H7 (cell line): ENCODE results near the gene SAMMSON. TPM values are rescaled to one million over a fixed set of nuclear protein-coding genes. Genes with fewer than 3 reads are reported as not detected.

ENCODE experiments used
- DNase-seq: peaks from one replicate; pipeline ENCODE4 v3.0.0; 2012
- H3K27me3 ChIP-seq: 2 replicates; pipeline ENCODE4 v1.6.0; 2011; ENCODE audit warnings: mild to moderate bottlenecking, low read length; ENCODE audit not compliant: control insufficient read depth, insufficient read depth
- H3K36me3 ChIP-seq: replicated peaks from 2 replicates; pipeline ENCODE4 v1.5.1; 2011; ENCODE audit warnings: low read length; ENCODE audit not compliant: control insufficient read depth, insufficient read depth
- H3K4me3 ChIP-seq: 2 replicates; pipeline ENCODE4 v1.5.1; 2011; ENCODE audit warnings: low read depth, mild to moderate bottlenecking, control low read depth, low read length, moderate library complexity; ENCODE audit not compliant: insufficient read depth
- total RNA-seq: library from RNA; depleted of rRNA; stranded (reverse); fragments of >200 nt; shearing (Covaris generic); gene quantifications from 2 replicates; pipeline ENCODE4 v1.2.3, GENCODE V29; 2014

Gene SAMMSON
- total RNA-seq, 1 experiment from 2014 or later: not detected

DNA sequence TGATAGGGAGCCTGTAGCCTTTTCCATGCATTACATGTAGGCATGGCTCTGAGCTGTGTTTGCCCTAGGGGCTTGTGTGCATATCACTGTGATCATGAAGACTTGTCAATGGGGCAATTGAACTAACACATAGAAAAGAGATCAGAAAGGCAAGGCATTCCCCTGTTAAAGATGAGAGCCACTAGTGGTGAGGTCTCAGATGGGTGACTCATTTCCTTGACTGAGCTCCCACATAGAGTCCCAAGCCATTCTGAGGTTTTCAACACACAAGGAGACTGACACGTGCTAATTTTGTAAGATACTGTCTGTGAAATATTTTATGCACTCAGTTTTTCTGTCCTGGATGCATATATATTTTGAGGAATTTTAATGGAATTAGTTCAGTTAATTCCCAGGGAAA lies 53.8 kb downstream of the SAMMSON start:
- Histone ChIP-seq H3K36me3 (no peaks in the 10 kb centered on the region), H3K4me3 (no peak overlapping the region), H3K27me3 (no peaks in the 10 kb centered on the region)
- DNase-seq: no peak

DNA sequence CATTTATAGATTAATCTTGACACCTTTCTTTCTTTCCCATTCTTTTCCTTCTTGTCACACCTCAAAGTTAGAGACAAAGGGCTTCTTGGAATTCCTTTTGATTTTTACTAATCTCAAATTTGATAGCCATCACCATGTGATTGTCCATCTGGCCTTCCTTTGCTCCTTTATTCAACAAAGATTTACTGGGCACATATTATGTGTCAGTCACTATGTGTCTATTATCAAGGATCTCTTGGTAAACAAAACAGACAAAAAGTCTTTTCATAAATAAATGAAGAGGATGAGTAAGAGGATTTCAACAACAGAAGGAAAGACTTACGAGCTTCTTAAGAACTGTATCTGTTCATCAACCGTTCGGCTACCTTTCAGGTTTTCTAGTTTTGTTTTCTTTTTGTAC lies 56.5 kb downstream of the SAMMSON start:
- Histone ChIP-seq H3K36me3 (no peaks in the 10 kb centered on the region), H3K4me3 (no peak overlapping the region), H3K27me3 (no peaks in the 10 kb centered on the region)
- DNase-seq: no peak

DNA sequence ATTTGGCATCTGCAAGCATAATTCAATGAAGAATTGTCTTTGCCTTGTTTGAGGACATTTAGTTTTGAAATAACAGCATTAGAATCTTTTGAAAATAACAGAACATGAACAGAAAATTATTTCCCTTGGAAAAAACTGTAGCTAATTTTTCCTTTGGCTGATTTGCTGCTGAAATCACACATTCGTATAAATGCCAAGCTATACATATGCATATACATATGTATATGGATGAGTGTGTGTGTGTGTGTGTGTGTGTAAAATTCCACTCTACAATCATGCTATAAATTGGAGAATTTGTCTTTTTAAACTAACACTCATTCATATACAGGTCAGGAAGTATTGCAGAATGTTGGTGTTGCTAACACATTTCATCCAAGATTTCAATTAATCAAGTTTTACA lies 57.9 kb downstream of the SAMMSON start:
- H3K4me3 ChIP-seq: no peak overlapping the region
- no peak for DNase-seq
- no peaks in the 10 kb centered on the region for H3K36me3 ChIP-seq
- no peaks in the 10 kb centered on the region for H3K27me3 ChIP-seq

DNA sequence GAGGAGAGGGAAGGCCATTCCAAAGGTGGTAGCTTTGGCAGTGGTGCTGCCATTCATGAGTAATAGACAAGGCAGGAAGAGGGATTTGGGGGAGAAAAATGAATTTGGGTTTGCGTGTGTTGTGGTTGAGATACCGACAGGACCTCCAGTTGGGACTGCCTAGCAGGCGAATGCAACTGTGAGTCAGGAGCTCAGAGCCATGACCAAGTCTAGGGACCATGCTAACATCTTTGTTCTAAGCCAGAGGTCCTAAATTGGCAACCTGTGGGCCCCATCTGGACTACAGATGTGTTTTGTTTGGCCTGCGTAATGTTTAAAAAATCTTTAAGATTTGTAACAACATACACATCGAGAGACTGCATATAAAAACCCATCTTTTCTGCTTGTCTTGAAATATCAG lies 61.6 kb downstream of the SAMMSON start:
- no peak for DNase-seq
- no peaks in the 10 kb centered on the region for H3K27me3 ChIP-seq
- H3K4me3 ChIP-seq: no peak overlapping the region
- no peaks in the 10 kb centered on the region for H3K36me3 ChIP-seq

DNA sequence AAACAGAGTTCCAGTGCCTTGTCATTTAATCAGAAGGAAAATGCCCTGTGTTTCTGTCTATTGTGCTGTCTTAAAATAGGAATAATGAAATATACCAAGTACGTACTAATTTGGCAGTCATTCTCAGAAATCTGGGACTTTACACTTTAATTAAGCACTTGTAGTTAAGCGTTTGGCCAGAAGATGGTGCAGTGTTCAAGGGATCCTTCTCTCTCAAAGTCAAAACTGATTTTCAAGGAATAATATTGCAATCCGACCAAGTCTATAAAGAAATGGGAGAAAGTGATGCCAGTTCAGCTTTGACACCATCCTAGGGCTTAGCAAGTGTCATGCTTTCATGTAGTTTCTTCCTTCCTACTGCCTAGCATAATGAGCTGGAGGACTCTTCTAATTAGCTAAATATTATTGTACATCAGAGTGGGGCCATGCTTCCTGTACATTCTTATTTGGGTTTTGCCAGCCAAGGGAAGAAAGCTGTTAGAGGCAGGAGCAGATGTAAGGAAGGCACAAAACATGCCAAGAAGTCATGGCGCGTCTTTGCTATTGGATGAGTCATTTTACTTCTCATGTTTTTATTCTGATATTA lies 64.8 kb downstream of the SAMMSON start:
- Histone ChIP-seq H3K27me3 (no peaks in the 10 kb centered on the region), H3K36me3 (no peaks in the 10 kb centered on the region), H3K4me3 (no peak overlapping the region)
- DNase-seq: no peak

DNA sequence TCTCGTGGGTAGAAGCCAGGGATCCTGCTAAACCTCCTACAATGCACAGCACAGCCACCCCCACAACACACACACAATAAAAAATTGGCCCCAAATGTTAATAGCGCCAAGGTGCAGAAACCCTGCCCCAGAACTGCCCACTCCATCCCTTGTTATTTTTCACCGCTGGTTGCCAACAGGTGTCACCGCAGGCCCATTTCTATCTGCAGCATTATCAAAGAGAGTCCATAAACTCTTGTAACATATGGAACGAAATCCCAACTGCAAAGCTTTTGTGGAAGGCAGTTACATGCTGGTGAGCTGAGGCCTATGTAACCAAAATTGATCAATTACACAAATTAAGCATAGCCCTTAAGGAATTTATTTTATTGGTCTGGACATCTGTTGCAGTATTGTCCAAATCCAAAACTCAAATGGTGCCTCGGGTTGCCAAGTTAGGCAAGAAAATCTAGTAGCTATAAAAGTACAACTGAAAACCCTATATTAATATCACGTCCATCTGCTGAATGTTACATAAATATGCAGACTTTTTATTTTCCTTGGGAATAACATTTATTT lies 66.2 kb downstream of the SAMMSON start:
- no peaks in the 10 kb centered on the region for H3K27me3 ChIP-seq
- no peaks in the 10 kb centered on the region for H3K36me3 ChIP-seq
- peak; percentile 4 for DNase-seq
- H3K4me3 ChIP-seq: no peak overlapping the region

DNA sequence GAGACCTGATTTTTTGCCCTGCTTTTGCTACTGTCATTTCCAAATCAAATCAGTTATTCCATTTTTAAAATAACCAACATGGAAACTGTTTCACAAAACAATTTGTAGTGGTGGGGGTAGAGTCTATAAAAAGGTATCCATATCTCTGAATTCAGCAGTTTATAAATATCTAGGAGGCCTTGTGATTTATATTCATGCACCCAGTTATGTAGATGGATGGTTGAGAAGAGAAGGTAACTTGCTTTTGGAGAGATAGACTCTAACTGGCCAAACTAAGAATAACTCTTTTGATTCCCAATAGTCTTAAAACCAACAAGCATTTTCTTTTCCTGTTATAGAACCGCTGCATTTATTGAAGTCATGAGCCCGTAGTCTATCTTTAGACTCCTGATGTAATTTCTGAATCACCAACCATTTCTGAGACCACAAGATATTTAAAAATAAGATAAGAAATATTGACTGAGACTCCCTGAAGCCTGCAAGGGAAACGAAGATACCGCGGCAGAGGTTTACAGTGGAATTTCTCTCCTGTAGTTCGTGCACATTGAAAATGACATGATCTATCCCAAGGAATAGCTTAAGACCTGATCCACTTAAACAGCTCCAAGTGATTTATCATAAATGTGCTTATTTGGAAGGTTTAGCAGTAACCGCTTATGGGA lies 68.5 kb downstream of the SAMMSON start:
- Histone ChIP-seq H3K36me3 (no peaks in the 10 kb centered on the region), H3K4me3 (no peak overlapping the region), H3K27me3 (no peaks in the 10 kb centered on the region)
- no peak for DNase-seq

DNA sequence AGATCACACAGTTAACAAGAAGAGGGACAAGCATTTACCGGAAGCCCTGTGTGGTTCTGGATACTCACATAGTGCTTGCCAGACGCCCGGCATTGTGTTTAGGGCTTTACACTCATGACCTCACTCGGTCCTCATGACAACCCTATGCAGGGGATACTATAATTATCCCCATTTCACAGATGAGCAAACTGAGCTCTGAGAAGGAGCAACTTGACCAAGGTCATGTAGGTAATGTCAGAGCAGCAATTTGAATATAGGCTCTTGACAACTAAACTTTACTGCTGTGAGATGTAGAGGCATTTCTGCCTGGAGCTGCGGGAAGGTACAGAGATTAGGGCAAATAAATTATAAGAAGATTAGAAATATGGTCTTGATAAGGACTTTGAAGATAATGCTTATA lies 70.0 kb downstream of the SAMMSON start:
- Histone ChIP-seq H3K27me3 (no peaks in the 10 kb centered on the region), H3K4me3 (no peak overlapping the region), H3K36me3 (no peaks in the 10 kb centered on the region)
- no peak for DNase-seq

DNA sequence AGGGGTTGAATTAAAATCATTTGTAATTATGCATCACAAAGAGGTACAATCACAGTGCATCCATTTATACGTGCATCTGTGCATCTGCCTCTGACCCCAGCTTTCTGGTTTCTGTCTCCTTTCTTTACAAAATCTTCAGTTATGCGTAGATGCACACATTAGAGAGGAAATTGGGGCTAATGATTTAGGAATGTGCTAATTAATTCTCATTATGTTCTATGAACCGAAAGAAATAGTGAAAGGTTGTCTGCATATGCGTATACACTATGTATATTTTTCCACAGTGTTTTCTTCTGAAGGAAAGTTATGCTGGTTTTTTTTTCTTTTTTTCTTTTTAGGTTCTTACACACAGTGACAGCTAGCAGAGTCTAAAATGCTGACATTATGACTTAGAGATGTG lies 71.6 kb downstream of the SAMMSON start:
- no peak overlapping the region for H3K4me3 ChIP-seq
- no peaks in the 10 kb centered on the region for H3K27me3 ChIP-seq
- no peaks in the 10 kb centered on the region for H3K36me3 ChIP-seq
- no peak for DNase-seq

DNA sequence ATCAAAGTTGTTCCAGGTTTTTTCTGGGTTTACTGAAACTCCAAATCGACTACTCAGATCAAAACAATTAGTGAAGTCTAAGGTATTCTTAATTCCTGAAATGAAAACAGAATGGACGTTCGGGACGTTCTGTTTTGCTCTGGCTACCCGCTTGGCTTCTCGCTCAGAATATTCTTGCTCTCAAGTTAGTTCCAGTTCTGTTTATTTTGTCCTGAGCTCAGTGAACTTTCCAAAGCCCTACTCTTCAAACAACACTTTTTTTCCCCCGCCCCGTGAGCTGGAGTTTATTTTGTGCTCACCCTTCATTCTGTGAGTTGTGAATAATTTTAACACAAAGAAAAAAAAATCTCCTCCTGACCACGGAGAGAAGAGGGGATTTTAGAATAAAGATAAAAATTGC lies 72.6 kb downstream of the SAMMSON start:
- Histone ChIP-seq H3K27me3 (no peaks in the 10 kb centered on the region), H3K4me3 (peak overlapping the region; percentile 27), H3K36me3 (no peaks in the 10 kb centered on the region)
- DNase-seq: no peak

DNA sequence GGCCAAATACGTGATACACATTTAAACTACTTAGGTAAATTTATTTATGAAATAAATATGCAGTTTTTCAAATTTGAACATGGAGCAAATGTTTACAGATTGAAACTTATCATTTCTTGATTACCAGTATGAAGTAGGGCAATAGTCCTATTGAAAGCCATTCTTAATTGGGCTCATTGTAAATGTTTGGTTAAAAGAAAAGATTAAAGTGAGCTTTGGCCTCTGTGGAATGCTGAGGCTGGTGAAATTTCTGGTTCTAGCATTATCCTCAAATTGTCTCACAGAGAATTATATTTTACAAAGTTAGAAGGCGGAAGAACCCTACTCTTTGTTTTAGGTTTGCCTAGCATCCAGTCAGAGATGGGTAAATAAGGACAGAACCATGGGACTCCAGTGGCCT lies 73.2 kb downstream of the SAMMSON start:
- no peaks in the 10 kb centered on the region for H3K36me3 ChIP-seq
- no peaks in the 10 kb centered on the region for H3K27me3 ChIP-seq
- H3K4me3 ChIP-seq: no peak overlapping the region
- DNase-seq: no peak

DNA sequence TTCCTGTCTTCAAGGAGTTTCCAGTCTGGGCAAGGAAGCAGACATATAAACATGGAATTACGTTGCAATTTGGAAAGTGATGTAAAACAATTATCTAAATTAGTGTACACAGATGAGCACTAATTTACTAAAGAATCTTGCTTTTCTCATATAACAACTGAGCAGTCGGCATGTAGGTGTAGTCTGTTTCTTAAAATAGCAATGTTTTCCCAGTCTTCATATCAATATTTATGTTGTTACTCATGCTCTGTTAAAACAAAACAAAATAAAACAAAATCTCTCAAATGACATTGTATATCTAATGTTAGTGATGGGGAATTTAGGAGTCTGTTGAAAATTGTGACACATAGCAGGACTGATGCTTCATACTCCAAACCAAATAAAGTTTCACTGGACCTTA lies 75.6 kb downstream of the SAMMSON start:
- Histone ChIP-seq H3K4me3 (no peak overlapping the region), H3K27me3 (no peaks in the 10 kb centered on the region), H3K36me3 (no peaks in the 10 kb centered on the region)
- DNase-seq: no peak

DNA sequence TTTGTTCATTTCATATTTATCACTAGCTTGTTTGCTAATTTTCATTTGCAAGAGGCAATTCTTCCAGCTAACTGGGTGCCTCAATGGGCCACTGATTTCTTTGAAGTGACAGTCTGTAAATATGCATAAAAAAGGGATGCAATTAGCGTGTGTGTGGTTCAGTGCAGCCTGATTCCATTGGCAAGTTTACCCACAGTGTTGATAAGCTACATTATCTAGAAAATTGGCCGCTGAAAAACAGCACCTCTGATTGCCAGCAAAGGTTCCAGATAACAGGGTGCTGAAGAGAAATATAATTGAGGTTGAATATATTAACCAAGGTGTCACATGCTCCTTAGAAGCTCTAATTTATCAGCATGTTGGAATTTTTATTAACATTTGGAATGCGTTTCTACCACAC lies 76.9 kb downstream of the SAMMSON start:
- no peak overlapping the region for H3K4me3 ChIP-seq
- no peaks in the 10 kb centered on the region for H3K36me3 ChIP-seq
- H3K27me3 ChIP-seq: no peaks in the 10 kb centered on the region
- DNase-seq: no peak

DNA sequence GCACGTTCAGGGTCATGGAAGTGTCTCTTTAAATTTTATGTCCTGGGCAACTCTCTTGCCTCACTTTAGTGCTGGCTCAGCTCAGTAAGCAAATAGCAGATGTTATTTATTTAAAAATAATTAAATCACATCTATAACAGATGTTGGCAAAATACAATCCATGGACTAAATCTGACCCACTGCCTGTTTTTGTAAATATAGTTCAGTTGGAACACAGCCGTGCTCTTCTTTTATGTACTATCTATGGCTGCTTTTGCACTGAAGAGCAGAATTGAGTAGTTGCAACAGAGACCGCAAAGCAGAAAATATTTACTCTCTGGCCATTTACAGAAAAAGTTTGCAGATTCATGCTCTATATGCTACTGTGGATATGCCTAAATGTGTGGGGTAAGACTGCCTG lies 79.2 kb downstream of the SAMMSON start:
- H3K27me3 ChIP-seq: no peaks in the 10 kb centered on the region
- H3K36me3 ChIP-seq: no peaks in the 10 kb centered on the region
- no peak for DNase-seq
- H3K4me3 ChIP-seq: no peak overlapping the region

DNA sequence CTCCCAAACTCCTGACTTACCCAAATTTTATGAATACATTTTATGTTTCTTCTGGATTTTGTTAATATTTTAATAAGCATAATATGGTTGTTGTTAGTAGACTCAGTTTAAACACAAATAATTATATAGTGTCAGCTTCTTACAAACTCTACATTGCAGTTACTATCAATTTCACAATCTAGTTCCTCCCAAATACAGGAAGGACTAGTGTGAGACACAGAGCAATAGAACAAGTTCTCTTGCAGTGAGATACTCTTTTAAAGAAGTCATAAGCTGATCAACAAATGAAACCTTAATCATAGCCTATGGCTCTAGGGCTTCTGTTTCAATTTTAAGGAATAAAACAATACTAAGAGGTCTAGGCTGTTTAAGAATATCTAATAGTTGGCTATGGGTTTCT lies 86.1 kb downstream of the SAMMSON start:
- no peak overlapping the region for H3K4me3 ChIP-seq
- H3K36me3 ChIP-seq: no peaks in the 10 kb centered on the region
- H3K27me3 ChIP-seq: no peaks in the 10 kb centered on the region
- DNase-seq: no peak
